GM19468 (cell line): ENCODE data around the gene PLCB2.

Experiments used
- ATAC-seq: cut with Tn5 transposase; IDR thresholded peaks from one replicate; pipeline ENCODE4 v1.9.1; 2021; ENCODE audit warnings: mild to moderate bottlenecking, moderate library complexity, moderate number of reproducible peaks; ENCODE audit not compliant: unreplicated experiment; ENCODE audit errors: extremely low read depth

PLCB2 gene

DNA sequence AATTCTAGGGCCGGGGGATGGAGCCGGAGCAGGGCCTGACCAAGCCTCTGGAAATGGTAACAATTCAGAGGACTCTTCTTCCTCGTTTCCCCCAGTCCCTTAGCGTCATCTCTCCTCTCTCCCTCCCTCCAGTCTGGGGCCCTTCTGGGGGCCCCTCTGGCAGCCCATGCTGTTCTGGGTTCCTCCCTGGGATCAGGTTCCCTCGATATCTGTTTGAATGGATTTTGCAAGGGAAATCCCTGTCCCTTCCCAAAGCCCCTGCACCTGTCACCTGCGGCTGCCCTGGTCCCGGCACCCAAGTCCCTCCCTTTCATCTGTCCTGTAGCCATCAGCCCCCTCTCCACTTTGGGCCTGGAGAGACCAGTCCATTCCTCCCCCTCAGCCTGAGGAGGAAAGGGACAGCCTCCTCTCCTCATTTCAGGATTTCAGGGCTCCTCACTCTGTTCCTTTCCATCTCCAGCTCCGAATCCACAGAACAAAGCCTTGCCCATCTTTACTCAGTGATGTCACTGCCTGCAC is 1.7 kb upstream of the PLCB2 start:
- ATAC-seq = no peak

DNA sequence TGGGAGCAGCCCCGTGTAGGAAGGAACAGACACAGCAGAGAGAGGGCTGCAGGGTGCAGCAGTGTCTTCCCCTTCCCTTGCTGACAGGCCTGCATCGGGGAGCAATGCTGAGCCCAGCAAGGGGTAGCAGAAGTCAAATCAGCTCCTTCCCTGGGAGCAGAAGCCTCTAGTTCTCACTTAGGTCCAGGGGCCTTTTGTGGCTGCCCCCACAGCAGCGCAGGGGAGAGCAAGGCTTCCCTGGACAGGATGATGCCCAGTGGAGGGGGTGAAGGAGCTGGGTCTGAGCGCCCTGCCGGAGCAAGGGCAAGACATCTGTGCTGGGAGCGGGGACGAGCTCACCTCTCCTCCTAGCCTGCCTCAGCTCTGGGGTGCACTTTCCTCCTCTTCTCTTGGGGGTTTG is 827 bp downstream of the PLCB2 start:
- no peak for ATAC-seq

DNA sequence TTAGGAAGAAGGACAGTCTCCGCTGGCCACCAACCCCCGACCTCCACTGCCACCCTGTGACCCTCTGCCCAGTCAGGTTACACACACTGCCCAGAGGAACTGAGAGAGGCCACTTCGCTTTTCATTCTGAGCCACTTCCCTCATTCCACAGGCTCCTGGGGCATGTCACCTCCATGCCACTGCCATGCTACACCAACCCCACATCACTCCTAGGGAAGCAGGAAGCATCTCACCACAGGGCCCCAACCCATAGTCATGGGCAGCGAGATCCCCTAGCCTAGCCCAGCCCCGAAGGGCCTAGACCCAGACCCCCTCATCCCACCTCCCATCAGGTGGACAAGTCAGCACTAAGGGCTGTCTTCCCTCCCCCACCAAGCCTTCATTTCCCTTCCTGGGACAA is 1.4 kb downstream of the PLCB2 start:
- ATAC-seq = no peak

DNA sequence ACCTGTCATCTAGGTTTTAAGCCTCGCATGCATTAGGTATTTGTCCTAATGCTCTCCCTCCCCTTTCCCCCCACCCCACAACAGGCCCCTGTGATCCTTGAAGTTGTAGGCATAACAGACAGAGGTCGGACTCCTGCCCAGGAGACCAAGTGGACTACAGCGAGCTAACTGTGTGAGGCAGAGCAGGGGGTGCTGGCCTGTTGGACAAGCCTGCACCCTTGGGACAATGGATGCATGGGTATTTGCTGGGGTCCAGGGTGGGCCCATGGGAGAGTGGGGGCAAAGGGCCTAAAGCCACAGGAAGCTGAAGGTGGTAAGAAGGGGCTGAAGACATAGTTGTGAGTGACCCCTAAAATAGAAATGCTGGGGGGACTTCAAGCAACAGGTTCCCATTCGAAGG is 2.5 kb downstream of the PLCB2 start:
- ATAC-seq = no peak

DNA sequence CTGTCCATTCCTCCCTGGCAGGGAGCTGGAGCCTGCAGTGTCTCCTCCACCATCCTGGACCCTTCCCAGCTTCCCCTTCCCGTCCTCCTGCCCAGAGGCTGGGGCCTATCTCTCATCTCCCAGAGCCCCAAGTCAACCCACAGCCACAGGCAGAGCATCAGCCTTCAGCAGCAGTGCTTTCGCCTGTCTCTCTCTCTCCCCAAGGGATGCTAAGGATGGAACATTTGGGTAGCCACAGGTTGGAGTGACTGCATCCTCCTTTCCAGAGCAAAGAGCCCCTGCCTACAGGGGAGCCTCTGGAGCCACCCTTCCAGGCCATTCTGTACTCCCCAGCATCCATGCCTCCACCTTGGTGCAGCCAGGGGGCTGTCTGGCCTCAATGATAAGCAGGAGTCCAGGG is 4.2 kb downstream of the PLCB2 start:
- no peak for ATAC-seq

DNA sequence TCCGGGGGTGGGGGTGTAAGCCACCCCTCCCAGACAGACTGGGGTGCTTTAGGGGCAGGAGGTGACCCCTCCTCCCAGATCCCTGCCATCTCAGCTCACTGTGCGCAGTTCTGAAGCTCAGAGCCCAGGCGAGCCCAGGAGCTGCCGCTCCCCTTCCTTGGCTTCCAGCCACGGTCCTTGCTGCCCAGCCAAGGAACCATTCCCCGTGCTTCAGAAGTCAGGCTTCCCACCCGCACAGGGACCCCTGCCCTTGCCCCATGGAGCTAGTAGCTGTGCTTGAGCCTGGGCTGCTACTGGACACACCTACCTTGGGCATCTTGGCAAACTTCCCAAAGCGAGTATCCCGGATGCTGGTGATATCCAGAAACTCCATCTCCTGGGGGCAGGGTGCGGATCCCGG is 4.8 kb downstream of the PLCB2 start:
- ATAC-seq = no peak

DNA sequence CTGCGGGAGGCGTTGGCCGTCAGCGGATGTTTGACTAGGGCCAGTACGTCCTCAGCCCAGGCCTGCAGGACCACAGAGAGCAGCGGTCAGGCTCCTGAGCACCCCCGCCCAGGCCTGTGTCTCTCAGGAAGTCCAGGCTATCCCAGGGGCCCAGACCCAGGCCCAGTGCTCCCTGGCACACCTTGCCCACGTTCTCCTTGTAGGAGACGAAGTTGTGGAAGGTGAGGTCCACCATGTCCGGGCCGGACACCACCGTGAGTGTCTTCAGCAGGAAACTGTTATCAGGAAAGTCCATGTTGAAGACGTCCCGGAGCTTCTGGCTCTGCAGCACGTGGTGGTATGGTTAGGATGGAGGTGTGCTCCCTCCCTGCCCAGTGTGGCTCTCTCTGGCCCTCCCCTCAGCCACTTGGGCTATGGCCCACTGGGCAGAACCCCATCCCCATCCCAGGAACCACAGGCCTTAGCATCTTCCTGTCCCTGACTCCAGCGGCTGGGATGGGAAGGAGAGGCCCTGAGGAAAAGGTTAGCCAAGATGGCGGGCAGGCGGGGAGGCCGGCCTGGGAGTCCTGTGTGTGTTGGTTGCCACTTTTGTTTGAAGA is 5.3 kb downstream of the PLCB2 start:
- no peak for ATAC-seq

DNA sequence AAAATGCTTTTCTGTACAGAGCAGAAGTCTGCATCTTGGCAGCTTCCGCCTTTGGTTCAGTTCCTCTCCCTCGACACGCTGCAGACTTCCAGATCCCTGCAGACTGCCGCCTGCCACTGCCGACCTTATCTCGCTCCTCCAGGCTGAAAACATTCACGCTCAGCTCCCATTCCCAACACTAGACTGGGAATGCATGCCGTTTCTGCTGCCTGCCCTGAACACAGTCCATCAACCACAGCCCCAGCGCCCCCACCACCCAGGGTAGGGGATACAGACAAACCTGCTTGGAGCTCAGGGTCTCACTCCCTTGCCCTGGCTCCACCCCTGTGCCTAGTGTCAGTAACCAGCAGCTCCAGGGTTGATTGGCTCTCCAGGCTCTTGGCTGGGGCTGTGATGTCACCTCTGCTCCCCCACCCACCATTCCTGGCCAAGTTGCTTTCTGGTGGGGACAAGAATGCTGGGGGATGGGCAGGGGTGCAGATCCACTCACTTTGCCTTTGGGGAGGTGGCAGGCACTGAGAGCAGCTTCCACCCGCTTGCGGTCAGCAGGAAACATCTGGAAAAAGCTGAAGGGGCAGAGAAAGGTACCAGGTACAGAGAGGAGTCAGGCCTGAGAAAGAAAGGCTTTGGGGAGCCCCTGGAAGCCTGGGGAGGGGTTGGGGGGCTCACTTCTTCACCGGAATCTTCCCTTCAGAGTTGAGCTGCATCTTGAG is 6.1 kb downstream of the PLCB2 start:
- ATAC-seq = no peak

DNA sequence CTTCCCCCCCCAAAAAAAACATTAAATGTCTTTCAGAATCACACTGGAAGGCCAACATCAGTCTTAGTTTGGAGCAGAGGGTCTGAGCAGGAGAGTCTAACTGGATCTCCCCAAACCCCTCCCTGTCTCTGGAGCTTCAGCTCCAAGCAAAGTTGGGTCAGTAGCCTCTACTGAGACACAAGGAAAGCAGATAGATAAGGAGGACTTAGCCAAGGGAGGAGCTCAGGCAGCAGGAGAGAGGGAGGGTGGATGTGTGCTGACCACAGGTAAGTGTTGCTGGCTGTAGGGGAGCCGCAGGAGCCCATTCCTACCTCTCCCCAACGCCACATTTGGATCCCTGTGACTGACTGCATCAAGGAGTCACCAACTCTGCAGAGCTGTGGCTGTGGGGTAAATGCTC is 7.0 kb downstream of the PLCB2 start:
- no peak for ATAC-seq

DNA sequence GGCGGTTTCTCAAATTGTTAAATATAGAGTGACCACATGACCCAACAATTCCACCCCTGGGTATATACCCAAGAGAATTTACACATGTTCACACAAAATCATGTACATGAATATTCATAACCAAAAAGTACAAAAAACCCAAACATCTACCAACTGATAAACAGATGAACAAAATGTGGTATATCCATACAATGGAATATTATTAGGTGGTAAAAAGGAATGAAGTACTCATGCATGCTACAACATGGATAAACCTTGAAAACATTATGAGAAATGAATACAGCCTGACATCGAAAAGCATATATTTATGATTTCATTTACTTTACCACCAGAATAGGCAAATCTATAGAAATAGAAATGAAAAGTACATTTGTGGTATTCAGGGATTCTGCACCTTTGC is 7.4 kb downstream of the PLCB2 start:
- no peak for ATAC-seq

DNA sequence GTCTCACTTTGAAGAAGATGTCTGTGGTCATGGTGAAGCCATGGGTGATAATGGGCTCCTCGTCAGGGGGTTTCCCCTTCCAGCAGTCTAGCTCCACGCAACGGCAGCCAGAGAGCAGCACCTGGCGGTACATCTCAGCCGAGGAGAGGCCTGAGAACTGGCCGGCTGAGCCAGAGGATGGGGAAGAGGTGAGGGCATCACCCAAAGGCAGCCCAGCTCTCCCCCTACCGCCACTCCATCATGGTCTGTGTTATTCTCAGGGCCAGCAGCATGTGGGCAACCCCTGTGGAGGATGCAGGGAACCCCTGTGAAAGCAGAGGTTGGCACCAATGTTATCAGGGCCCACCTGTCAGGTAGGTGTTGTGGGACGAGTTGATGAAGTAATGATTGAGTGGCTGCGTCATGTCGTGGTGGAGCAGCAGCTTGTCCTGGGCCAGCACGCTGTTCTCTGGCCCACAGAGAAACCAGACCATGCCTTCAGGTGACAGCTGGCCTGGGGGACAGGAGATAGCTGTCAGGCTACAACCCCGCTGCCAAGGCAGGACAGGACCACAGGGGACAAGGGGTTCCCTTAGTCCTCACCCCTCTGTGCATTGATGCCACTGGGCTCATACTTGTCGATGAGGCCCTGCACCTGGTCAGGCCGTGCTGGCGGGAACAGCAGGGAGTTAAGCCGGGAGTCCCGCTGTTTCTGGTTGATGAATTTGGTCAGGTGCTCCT is 9.4 kb downstream of the PLCB2 start:
- no peak for ATAC-seq

DNA sequence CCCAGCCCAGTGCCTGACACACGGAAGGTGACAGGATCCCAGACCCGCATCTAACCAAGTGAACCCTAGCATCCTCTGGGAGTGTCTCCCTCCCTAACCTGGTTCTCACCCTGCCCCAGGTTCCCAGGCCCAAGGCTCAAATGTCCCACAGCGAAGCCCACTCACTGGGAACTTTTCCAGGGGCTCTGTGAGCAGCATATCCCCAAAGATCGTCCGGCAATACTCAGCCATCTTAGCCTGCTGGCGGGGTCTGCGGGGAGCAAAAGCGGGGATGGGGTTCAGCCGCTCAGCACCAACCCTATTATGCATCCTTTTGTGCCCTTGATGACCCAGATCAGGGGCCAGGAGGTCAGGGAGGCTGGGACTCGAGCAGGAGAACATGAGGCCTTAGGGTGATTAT is 10.4 kb downstream of the PLCB2 start:
- no peak for ATAC-seq

DNA sequence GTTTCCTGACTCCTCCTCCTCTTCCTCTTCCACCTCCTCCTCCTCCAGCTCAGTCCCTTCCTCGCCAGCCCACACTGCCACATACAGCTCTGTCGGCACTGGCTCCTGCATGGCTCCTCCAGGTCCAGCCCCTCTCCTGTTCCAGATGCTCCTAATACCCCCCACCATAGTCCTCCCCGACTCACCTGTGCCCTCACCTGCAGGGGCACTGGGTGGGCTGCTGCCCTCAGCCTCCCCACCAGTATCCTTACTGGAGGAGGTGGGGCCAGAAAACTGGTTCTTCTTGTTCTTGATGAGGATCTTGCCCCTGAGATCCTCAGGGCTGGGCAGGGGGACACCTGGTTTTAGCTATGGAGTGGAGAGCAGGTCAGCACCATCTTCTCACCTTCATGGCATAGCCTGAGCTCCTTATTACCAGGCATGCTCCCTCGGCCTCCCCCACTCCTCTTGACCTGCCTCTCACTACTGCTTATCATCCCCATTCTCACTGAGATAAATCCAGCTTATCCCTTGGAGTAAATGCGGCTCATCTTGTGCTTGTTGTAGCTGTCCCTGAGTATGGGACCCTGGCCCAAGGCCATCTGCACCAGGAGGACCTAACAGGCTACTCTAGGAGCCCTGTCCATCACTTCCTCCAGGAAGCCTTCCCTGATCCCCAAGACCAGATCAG is 11.0 kb downstream of the PLCB2 start:
- no peak for ATAC-seq

DNA sequence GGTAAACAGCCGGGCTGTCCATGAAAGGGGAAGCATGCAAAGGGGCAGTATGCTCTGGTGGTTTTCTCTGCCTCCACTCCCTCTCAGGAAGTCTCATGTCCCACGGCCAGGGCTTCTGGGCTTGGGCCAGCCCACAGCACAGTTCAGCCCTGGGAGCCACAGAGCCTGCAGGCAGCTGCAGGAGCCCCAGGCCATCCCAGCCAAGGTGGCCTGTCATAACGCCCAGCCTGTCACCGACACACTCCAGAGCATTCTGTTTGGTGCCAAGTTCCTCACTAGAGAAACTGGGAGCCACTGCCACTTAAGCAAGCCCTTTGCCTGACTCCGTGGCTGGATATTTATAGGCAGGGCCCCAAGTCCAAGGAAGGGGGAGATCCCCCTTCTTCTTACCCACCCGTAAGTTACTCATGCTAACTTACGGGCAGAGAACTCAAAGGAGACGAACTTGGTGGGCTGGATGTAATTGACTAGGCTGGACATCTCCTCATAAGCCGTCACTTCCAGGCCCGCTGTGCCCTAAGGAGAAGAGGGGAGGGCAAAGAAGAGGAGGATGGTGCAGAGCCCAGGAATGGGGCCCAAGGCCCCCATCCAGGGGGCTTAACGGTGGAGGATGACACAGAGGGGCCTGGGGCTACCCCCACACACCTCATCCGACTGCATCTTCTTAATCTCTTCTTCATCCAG is 11.7 kb downstream of the PLCB2 start:
- no peak for ATAC-seq

DNA sequence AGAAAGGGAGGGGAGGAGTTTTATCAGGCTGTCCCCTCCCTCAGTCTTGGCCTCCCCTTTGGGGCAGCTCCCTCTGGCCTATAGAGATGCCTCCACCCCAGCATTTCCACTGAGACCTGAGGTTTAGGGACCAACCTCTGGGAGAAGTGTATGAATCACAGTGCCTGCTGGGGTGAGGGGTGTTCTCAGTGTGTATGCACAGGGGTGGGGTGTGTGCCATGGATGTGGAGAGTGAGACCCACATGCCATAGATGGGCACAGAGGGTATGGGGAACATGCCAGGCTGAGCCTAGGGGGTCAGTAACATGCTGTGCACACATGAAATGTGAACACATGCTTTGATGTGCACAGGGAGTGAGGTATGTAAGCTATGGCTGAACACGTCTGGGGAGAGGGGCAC is 12.4 kb downstream of the PLCB2 start:
- ATAC-seq = no peak

DNA sequence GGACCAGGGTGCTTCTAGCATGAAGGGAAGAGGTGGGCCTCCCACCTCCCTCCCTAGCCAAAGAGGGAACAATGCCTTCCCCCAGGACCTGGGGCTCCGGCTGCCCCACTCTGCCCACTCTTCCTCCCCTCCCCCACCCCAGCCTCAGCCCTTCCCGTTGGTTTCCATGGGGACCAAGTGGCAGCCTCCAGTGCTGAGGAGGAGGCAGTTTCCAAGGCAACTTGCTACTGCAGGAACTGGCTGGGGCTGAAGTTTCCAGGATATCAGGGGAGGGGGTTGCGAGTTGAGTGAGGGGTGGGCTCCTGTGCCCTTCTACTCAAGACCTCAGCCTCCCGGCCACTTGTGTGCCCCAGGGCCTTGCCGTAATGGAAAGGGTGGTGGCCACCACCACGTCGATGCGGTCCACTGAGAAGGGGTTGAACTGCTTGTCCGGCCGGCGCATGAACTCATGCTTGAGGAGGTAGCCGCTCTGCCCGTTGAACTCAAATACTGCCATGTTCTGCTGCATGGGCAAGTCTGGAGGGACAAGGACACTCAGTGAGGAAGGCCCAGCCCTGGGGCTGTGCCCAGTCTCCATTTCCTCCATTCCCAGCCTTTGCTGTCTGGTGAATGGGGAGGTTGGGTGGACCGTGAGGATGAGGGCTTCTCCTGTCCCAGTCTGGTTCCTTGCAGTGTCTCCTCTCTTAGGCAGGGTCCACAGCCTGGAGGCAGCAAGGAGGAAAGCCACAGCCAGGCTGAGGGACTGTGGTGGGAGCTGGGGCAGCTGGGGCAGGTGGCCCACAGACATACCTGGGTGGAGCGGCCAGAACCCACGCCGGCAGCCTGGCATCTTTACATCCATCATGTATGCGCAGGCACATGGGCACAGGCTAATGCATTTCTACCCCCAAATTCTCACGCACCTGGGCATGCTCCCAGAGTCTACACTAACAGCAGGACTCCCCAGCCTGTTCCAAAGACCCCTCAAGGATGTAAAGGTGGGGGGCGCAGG is 13.5 kb downstream of the PLCB2 start:
- ATAC-seq = no peak

DNA sequence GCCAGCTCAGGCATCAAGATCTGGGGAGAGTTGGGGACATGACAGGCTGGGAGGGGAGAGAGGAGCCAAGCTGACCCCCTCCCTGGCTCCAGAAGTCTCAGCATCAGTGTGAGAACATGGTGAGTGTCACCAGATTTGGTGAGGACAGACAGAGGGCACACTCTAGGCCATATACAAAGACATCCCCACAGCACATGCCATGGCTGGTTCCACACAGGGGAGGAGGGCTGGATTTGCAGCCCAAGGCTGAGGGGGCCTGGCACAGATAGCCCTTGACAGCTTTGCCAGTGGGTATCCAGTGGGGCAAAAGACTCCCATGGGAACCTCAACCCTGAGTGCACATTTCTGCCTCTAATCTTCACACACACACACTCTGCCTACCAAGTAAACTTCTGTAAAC is 14.7 kb downstream of the PLCB2 start:
- no peak for ATAC-seq

DNA sequence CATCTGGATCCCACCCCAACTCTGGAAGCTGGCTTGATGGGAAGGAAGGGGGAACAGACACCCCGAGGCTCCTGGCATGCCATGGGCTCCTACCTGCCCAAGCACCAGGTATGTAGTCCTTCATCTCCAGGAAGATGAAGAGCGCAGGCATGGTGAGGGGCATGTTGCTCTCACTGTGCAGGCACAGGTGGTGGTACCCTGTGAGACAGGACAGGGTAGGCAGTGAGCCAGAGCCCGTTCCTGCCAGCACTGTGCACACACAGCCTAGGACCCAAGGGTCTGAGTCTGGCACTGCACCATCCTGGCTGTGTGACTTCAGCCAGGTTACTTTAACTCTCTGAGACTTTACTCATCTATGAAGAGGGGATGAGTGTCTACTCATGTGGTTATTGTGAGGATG is 15.5 kb downstream of the PLCB2 start:
- ATAC-seq = no peak

DNA sequence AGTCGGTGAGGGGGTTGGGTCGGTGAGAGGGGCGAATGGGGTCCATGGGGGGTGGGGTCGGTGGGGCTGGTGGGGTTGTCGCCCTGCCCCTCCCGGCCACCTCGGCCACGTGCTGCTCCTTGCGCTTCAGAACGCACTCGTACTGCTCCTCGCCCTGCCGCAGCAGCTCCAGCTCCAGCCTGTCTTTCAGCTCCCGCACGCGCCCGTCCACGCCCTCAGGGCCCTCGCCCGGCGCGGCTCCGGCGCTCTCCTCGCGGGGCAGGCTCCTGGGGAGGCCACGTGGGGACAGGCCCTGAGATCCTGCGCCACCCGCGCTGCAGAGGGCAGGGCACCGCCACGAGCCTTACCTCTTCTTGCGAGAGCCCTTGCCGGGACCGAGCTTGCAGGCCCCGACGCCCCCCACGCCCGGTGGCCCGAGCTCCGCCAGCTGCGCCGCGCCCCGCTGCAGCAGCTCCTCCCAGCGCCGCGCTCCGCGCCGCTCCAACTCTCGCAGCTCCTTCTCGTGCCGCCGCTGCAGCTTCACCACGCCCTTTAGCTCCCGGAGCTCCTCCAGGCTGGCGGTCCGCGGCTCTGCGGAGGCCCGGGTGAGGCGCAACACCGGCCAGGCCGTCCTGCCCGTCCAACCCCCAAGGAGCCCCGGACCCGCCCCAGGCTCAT is 16.7 kb downstream of the PLCB2 start:
- ATAC-seq = no peak
